ENCODE measurements around the gene CHD9.

- TF ChIP-seq CTCF (IDR thresholded peaks at IDR 0.05; ENCODE audit: poor library complexity, severe bottlenecking) (no peak), SMC3 (conservative IDR thresholded peaks at IDR 0.05; ENCODE audit: poor library complexity) (no peak), REST (IDR thresholded peaks at IDR 0.05; ENCODE audit: borderline replicate concordance) (no peak), EP300 (conservative IDR thresholded peaks at IDR 0.05; ENCODE audit: poor library complexity, severe bottlenecking) (no peak), MXI1 (conservative IDR thresholded peaks at IDR 0.05; ENCODE audit: poor library complexity, severe bottlenecking) (no peak), POLR2AphosphoS5 (IDR thresholded peaks at IDR 0.05) (no peak), RAD21 (conservative IDR thresholded peaks at IDR 0.05) (no peak), EZH2 (IDR thresholded peaks at IDR 0.05; ENCODE audit: borderline replicate concordance, insufficient read depth, low read length, poor library complexity, severe bottlenecking) (no peak)
Observed at GRCh38 chr16:53357208-53357586, 302.4 kb downstream of the CHD9 start.

Measured in neural cell (in vitro differentiated cells).